ENCODE results near the gene NR1I2.

The NR1I2 gene

DNA sequence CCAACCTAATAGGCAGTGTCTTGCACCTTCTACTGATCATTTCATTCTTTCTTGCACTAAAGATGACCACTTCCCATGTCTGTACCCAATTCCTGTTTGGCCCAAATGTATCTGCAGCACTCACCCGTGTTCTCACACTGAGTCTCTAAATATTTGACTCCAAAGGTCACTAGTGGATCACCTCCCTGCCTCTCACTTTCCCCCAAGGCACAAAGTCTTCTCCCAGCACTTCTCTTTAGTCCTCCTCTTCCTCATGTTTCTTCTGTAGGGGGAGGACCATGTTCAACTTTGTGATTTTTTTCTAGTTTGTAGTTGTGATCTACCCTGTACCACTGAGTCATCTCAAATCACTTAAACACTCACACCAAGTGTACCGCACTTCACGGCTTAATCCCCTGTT lies 13.9 kb downstream of the NR1I2 start:
- Histone ChIP-seq H3K4me3 (no peak overlapping the region), H3K4me1 (no peaks in the 10 kb centered on the region), H3K27me3 (no peaks in the 10 kb centered on the region), H3K36me3 (no peaks in the 10 kb centered on the region), H3K4me2 (no peak overlapping the region), H3K9ac (no peak overlapping the region), H4K20me1 (no peaks in the 10 kb centered on the region), H3K9me3 (no peaks in the 10 kb centered on the region), H3K27ac (no peak overlapping the region)
- no peak for TF ChIP-seq Cebpa-rat (IDR thresholded peaks at IDR 0.05)

GRCh38 chr3:119796368-119796767 lies 14.5 kb downstream of the NR1I2 start:
- Histone ChIP-seq H3K4me1 (no peaks in the 10 kb centered on the region), H4K20me1 (no peaks in the 10 kb centered on the region), H3K27ac (no peak overlapping the region), H3K9ac (no peak overlapping the region), H3K27me3 (no peaks in the 10 kb centered on the region), H3K9me3 (no peaks in the 10 kb centered on the region), H3K36me3 (no peaks in the 10 kb centered on the region), H3K4me2 (no peak overlapping the region), H3K4me3 (no peak overlapping the region)
- no peak for TF ChIP-seq Cebpa-rat (IDR thresholded peaks at IDR 0.05)

GRCh38 chr3:119796785-119797184 lies 14.9 kb downstream of the NR1I2 start:
- Histone ChIP-seq H3K27ac (no peak overlapping the region), H3K4me1 (no peaks in the 10 kb centered on the region), H3K4me3 (no peak overlapping the region), H3K4me2 (no peak overlapping the region), H3K27me3 (no peaks in the 10 kb centered on the region), H4K20me1 (no peaks in the 10 kb centered on the region), H3K9ac (no peak overlapping the region), H3K9me3 (no peaks in the 10 kb centered on the region), H3K36me3 (no peaks in the 10 kb centered on the region)
- TF ChIP-seq Cebpa-rat (IDR thresholded peaks at IDR 0.05) = no peak

DNA sequence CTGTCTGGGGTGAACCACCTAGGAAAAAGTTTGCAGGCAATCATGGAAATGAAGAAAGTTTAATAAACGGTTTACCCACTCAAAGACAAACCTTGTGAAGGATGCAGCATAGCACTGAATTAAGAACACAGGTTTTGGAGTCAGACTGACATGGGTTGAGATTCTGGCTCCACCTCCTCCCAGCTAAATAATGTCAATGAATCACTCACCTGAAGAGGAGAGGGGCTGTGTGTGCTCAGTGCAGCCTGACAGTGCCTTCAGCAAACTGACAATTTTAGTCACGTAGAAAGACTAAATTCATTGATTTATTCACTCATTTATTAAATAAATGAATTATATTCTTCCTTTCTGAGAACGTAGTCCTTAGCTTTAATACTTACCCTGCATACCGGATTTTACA lies 18.9 kb downstream of the NR1I2 start:
- Histone ChIP-seq H3K27me3 (no peaks in the 10 kb centered on the region), H3K36me3 (no peaks in the 10 kb centered on the region), H3K4me2 (no peak overlapping the region), H4K20me1 (no peaks in the 10 kb centered on the region), H3K4me3 (no peak overlapping the region), H3K27ac (no peak overlapping the region), H3K9me3 (no peaks in the 10 kb centered on the region), H3K9ac (no peak overlapping the region), H3K4me1 (no peaks in the 10 kb centered on the region)
- no peak for TF ChIP-seq Cebpa-rat (IDR thresholded peaks at IDR 0.05)

DNA sequence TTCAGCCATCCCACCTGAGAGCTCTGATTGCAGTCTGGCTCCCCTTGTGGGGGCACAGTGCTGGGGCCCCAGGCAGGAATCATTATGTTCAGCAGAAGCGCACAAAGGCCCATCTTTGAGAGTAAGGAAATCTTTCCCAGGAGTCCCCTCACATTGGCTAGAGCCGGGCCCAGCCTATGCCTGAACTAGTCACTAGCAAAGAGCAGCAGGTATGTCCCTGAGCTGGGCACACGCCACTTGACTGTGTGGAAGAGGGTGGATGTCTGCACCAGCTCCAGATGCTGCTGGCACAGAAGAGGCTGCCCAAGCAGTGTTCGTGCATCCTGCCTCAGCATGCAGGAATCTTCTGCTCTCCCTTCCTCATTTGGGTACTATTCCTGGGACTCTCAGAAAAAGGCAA lies 26.3 kb downstream of the NR1I2 start:
- Histone ChIP-seq H3K36me3 (no peaks in the 10 kb centered on the region), H3K4me3 (no peak overlapping the region), H3K27me3 (no peaks in the 10 kb centered on the region), H3K4me2 (no peak overlapping the region), H3K9ac (no peak overlapping the region), H3K9me3 (no peaks in the 10 kb centered on the region), H4K20me1 (no peaks in the 10 kb centered on the region), H3K27ac (no peak overlapping the region), H3K4me1 (no peaks in the 10 kb centered on the region)
- no peak for TF ChIP-seq Cebpa-rat (IDR thresholded peaks at IDR 0.05)

- no peak overlapping the region for H3K4me3 ChIP-seq
- no peaks in the 10 kb centered on the region for H3K27me3 ChIP-seq
- no peak overlapping the region for H3K27ac ChIP-seq
- H3K4me1 ChIP-seq = no peaks in the 10 kb centered on the region
- H3K9ac ChIP-seq = no peak overlapping the region
- no peak overlapping the region for H3K4me2 ChIP-seq
- no peaks in the 10 kb centered on the region for H3K9me3 ChIP-seq
- H3K36me3 ChIP-seq = no peaks in the 10 kb centered on the region
- H4K20me1 ChIP-seq = no peaks in the 10 kb centered on the region
- TF ChIP-seq Cebpa-rat (IDR thresholded peaks at IDR 0.05) = no peak
Observed at GRCh38 chr3:119808843-119809242, 26.9 kb downstream of the NR1I2 start.

DNA sequence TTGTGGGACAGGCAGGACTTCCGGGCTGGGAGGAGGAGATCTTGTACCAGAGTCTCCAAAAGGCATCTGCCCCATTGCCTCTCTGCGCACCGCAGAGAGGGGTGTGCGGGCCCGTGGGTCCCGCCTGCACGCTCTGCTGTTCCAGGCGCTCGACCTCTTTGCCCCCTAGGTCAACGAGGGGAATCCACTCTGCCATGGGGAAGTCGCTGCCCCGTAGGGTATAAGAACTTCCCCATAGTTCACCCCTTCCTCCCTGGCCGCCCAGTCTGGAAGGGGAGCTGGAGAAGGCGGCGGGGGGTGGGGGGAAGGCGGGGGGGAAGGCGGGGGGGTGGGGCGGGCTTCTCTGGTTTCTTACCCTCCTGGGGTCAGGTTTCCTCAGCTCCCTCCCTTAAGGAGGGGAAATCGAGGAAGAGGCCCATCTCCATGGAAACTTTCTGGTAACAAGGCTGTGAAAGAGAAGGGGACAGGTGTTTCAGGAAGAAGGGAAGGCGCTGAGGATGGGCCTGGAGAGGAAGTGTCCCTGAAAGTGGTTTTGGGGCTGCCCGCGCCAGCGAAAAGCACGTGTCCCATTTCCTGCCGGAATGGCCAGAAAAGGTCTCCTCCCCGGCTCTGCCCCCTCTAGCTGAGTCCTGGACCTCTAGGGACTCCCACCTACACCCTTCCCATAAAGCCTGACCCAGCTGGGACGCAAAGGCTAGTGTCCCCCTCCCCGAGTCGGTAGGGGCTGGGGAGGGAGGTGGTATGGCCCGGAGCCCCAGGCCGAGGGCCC lies 27.5 kb downstream of the NR1I2 start:
- no peak overlapping the region for H3K9ac ChIP-seq

GRCh38 chr3:119810018-119810435 lies 28.1 kb downstream of the NR1I2 start:
- H3K9me3 ChIP-seq = no peaks in the 10 kb centered on the region
- no peak overlapping the region for H3K27ac ChIP-seq
- H3K27me3 ChIP-seq = no peaks in the 10 kb centered on the region
- TF ChIP-seq Cebpa-rat (IDR thresholded peaks at IDR 0.05) = no peak
- no peak overlapping the region for H3K4me2 ChIP-seq
- H3K9ac ChIP-seq = no peak overlapping the region
- no peaks in the 10 kb centered on the region for H3K4me1 ChIP-seq
- no peaks in the 10 kb centered on the region for H3K36me3 ChIP-seq
- H3K4me3 ChIP-seq = no peak overlapping the region
- H4K20me1 ChIP-seq = no peaks in the 10 kb centered on the region

More for the DNA sequence above, 27.5 kb downstream of the NR1I2 start:
- no peak for TF ChIP-seq Cebpa-rat (IDR thresholded peaks at IDR 0.05)
- no peaks in the 10 kb centered on the region for H3K9me3 ChIP-seq
- no peaks in the 10 kb centered on the region for H4K20me1 ChIP-seq
- no peaks in the 10 kb centered on the region for H3K27me3 ChIP-seq
- H3K36me3 ChIP-seq = no peaks in the 10 kb centered on the region
- no peaks in the 10 kb centered on the region for H3K4me1 ChIP-seq
- H3K4me3 ChIP-seq = no peak overlapping the region
- no peak overlapping the region for H3K4me2 ChIP-seq
- no peak overlapping the region for H3K27ac ChIP-seq

GRCh38 chr3:119812491-119813058 lies 30.7 kb downstream of the NR1I2 start:
- H4K20me1 ChIP-seq = no peaks in the 10 kb centered on the region
- H3K27ac ChIP-seq = no peak overlapping the region
- no peaks in the 10 kb centered on the region for H3K9me3 ChIP-seq
- TF ChIP-seq Cebpa-rat (IDR thresholded peaks at IDR 0.05) = no peak
- no peak overlapping the region for H3K4me3 ChIP-seq
- H3K9ac ChIP-seq = no peak overlapping the region
- H3K36me3 ChIP-seq = no peaks in the 10 kb centered on the region
- H3K4me2 ChIP-seq = no peak overlapping the region
- no peaks in the 10 kb centered on the region for H3K27me3 ChIP-seq
- H3K4me1 ChIP-seq = no peaks in the 10 kb centered on the region

GRCh38 chr3:119815716-119816115 lies 33.8 kb downstream of the NR1I2 start:
- Histone ChIP-seq H3K9ac (no peak overlapping the region), H3K27me3 (no peaks in the 10 kb centered on the region), H3K9me3 (no peaks in the 10 kb centered on the region), H3K4me1 (no peaks in the 10 kb centered on the region), H3K4me3 (no peak overlapping the region), H3K27ac (no peak overlapping the region), H3K36me3 (no peaks in the 10 kb centered on the region), H4K20me1 (no peaks in the 10 kb centered on the region), H3K4me2 (no peak overlapping the region)
- TF ChIP-seq Cebpa-rat (IDR thresholded peaks at IDR 0.05) = no peak

Data from BLaER1 (cell line).